NCI-H226 (cell line): ENCODE measurements around the gene GJC2.
A peak's percentile ranks its signal among the peaks of the same experiment; 100 is the strongest.

ENCODE experiments used
- DNase-seq: peaks from one replicate; pipeline ENCODE4 v3.0.0-alpha.2; 2015

GJC2 gene

GRCh38 chr1:228146417-228147150, 3.1 kb upstream of the GJC2 start:
- no peak for DNase-seq

- DNase-seq, result no peak
Measured at GRCh38 chr1:228147151-228147693, 2.5 kb upstream of the GJC2 start.

DNA sequence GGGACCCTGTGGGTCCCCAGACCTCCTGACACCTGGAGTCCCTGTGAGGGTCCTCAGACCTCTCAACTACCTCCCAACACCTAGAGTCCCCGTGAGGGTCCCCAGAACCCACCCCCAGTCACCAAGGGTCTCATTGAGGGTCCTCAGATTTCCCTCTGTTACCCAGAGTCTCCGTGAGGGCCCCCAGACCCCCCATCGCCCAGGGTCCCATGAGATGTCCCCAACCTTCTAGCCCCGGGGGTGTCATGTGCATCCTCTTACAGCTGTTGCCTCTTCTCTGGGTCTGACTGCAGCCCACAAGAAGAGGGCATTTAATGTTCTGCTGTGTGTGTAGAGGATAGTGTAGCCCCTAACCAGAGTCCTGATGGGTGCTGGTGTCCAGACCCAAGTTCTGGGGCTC, 2.0 kb upstream of the GJC2 start:
- no peak for DNase-seq

DNA sequence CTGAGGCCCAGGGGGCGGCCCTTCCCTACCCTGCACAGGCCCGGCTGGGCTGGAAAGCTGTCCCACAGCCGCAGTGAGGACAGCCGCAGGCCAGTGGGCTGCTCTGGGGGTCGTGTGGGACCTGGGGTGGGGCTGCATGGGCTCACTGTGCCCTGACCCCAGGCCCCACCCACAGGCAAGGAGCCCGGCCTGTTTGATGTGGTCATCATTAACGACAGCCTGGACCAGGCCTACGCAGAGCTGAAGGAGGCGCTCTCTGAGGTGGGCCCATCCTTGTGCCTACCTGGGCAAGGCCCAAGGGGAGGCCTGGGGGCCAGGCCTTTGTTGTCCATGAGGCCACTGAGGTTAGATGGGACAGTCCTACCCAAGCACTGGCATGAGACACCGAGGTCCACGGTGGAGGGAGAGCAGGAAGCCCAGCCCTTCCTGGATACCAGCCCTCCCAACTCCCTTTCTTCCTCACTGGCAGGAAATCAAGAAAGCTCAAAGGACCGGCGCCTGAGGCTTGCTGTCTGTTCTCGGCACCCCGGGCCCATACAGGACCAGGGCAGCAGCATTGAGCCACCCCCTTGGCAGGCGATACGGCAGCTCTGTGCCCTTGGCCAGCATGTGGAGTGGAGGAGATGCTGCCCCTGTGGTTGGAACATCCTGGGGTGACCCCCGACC, 1.4 kb upstream of the GJC2 start:
- DNase-seq, result peak; percentile 33

- DNase-seq, result no peak
Measured at GRCh38 chr1:228148935-228149405, 760 bp upstream of the GJC2 start.

GRCh38 chr1:228150120-228150460, 360 bp downstream of the GJC2 start:
- no peak for DNase-seq

- peak; percentile 84 for DNase-seq
Measured at GRCh38 chr1:228150461-228151179, 890 bp downstream of the GJC2 start.

DNA sequence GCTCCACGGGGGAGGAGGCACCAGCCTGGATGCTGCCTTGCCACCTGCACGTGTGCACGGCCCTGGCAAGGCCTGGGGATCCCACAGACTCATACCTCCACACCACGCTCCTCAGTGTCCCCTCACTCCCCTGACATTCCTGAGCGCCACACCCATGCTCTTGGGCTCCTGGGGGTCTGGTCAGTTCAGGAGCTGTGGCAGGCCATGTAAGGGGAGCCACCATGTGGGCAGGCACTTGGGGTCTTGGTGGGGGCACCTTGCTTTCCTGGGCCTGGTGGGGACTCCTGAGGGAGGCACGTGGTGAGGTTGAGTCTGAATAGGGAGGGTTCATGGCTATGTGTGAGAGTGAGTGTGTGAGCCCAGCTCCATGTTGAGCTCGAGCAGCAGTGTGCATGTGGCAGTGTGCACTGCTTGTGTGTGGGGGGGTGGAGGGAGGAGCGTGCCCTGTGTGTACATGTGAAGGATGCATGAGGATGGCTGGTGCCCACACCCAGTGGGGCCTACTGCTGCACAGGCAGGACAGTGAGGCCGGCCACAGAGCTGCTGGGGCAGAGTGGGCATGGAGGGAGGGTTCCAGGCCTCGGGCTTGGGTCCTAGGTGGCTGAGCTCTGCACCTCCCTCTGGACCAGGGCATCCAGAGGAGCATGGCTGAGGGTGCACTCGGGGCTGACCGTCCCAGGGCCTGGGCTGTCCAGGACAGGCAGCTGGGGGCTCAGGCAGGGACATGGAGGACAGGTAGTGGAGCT, 1.6 kb downstream of the GJC2 start:
- DNase-seq, result no peak

- no peak for DNase-seq
Measured at GRCh38 chr1:228152097-228152917, 2.6 kb downstream of the GJC2 start.

GRCh38 chr1:228152918-228153258, 3.2 kb downstream of the GJC2 start:
- no peak for DNase-seq

DNA sequence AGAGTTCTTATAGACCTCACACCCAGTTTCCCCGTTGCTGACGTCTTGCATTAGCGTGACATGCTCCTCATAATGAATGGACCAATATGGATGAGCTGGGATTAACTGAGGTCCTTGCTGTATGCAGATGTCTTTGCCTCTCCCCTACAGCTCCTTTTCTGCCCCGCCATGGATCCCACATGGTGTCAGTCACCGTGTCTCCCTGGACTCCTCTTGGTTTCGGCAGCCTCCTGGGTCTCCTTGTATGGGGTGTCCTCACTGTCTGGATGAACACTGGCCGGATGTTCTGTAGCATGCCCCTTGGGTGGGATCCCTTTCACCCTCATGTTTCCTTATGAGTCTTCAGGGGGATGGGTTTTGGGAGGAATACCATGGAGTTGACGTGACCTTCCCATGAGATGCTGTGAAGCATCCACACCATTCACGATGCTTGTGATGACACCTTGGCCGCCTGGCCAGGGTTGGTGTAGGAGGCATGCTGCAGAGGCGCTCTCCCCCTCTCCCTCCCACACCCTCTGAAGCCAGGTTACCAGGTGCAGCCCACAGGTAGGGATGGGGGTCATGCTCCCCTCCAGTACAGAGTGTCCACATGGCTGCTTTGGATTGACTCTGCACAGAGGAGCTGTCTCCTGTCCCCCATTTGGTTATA, 4.4 kb downstream of the GJC2 start:
- DNase-seq, result no peak

- DNase-seq, result no peak
Measured at GRCh38 chr1:228154670-228155571, 5.2 kb downstream of the GJC2 start.

DNA sequence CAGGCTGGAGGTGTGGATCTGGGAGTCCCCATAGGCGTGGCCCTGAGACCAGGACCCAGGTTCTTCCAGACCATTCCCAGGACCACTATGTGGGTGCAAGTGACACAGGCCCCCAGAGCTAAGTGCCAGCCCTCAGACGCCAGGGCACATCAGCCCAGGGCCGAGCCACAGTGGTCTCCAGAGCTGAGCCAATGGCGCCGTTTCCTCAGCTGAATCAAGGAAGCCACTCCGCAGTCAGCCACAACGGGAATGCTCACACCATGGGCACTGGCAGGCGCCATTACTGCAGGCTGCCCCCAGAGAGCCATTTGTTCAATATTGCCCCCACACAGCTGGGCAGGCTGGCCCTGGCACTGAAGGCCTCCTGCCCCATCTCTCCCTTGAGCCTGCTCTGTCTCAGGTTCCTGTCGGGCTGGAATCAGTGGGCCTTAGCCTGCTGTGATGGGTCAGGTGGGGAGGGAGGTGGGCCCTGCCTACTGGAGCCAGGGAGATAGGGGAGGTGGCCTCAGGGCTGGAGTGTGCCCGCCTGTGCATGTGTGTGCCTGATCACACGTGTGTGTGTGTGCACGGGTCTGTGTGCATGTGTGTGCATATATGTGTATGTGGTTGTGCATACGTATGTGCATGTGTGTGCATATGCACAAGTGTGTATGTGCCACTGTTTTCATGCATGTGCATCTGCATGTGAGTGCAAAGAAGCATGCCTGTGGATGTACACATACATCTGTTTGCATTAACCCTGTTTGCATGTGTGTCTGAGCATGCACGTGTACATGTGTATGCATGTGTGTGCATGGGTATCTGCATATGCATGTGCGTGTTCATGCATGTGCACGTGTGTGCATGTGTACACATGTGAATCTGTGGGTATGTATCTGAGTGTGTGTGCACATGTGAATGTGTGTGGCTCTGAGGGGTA, 6.1 kb downstream of the GJC2 start:
- DNase-seq, result no peak

GRCh38 chr1:228156515-228156881, 6.8 kb downstream of the GJC2 start:
- DNase-seq, result no peak

DNA sequence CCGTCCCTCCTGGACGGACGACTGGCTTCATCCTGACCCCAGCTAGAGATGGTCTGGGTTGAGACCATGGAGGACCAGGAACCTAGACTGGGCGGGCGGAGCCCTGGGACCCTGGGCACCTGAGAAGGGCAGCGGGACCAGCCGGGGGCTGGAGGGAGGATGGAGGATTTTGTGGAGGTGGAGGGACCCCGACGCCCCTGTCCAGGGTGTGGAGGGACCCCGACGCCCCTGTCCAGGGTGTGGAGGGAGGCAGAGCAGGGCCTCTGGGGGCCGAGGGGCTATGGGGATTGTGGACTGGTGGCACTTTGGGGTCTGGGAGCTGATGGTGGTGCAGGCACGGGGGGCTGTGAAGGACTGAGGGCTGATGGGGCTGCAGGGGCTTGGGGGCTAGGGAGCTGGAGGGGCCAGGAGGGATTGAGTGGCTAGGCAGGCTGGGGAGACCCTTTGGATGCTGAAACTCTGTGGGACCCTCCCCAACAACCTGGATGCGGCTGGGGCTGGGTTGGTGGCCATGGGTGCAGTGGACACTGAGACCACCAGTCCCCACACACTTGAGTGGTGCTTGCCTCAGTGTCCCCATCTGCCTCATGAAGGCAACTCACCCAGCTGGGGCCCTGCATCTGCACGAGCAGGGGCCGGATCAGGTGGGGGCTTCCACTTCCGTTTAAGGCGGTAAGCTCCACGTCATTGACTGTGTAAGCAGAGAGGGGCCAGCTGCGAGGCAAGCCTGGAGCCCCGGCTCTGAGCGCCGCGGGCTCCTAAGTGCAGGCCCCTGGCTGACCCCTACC, 7.4 kb downstream of the GJC2 start:
- no peak for DNase-seq

GRCh38 chr1:228157729-228158126, 8.0 kb downstream of the GJC2 start:
- no peak for DNase-seq

- no peak for DNase-seq
Measured at GRCh38 chr1:228158151-228159007, 8.6 kb downstream of the GJC2 start.
